NT2/D1 (cell line): ENCODE results near the gene CUL4B.
"Not testable (repeated sequence)": the region's sequence is repeated elsewhere in the genome, so short reads cannot be mapped to it uniquely, and the experiment has no call there.

Experiments
- SUZ12 ChIP-seq: IDR thresholded peaks from 2 replicates; pipeline ENCODE4 v1.6.1; 2011; ENCODE audit not compliant: insufficient read length, insufficient read depth; ENCODE audit errors: extremely low read depth
- YY1 ChIP-seq: IDR thresholded peaks from 2 replicates; pipeline ENCODE4 v1.6.1; 2011; ENCODE audit not compliant: insufficient read length, insufficient read depth
- ZNF274 ChIP-seq: IDR thresholded peaks from 2 replicates; pipeline ENCODE4 v1.6.1; 2011; ENCODE audit warnings: mild to moderate bottlenecking, low read depth, low read length

- not testable (repeated sequence) for TF ChIP-seq YY1, SUZ12, ZNF274
Observed at GRCh38 chrX:120475447-120475846, 85.3 kb downstream of the CUL4B start.
